ENCODE measurements around the gene DYNC1H1.

DYNC1H1 gene

DNA sequence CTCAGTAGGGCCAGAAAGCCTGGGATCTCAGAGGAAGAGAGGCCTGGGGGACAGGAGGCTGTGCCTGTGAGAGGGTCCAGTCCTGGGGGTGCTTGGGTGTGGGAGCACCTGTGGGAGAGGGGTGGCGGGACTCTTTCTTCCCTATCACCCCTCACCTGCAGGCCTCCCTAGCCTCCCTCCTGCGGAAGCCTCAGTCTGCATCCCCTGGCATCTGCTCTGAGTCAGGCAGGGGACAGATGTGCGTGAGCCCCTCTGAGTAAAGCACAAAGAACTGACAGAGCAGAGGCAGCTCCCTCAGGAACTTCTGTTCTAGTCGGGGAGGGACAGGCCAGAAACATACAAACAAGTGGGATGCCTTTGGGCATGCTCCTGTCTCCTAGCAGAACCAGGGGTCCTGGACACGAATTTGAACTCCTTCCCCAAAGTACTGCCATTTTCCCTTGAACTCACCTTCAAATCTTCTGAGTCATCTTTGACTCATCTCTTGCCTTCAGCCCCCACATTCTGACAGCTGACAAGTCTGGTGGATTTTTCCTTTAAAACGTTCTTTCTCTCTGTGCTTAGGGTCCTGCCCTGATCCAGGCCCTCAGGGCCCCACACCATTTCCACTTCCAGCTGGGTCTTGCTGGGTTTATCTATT is 131.0 kb downstream of the DYNC1H1 start:
- DNase-seq: no peak

DNA sequence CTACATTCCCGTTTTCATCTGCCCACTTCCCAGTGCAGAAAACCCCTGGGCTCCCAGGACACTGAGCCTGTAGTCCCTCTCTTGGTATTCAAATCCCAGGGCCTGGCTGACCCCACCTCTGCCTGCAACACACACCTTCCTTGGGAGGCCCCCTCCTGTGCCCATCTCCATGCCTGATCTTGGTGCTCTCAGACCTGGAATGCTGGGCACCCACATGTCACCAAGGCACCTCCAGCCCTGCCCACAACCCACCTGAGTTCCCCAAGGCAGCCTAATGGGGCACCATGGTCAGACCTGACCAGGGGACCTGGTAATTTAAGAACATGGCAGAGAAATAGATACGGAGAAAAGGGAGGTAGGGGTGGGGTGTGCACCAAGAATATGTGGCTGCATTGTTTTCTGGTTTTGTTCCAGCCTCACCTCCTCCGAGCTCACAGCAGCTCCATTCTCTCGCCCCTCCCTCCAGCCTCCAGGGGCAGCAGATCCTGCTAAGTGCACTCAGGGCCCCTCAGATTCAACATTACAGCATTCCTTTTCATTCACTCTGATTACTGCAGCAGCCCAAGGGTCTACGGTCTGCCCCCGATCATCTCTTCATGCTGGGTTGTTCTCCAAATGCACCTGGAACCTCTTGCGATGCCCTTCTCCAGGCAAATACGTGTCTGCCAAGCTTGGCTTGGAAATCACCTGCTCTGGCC is 131.6 kb downstream of the DYNC1H1 start:
- DNase-seq: no peak

DNA sequence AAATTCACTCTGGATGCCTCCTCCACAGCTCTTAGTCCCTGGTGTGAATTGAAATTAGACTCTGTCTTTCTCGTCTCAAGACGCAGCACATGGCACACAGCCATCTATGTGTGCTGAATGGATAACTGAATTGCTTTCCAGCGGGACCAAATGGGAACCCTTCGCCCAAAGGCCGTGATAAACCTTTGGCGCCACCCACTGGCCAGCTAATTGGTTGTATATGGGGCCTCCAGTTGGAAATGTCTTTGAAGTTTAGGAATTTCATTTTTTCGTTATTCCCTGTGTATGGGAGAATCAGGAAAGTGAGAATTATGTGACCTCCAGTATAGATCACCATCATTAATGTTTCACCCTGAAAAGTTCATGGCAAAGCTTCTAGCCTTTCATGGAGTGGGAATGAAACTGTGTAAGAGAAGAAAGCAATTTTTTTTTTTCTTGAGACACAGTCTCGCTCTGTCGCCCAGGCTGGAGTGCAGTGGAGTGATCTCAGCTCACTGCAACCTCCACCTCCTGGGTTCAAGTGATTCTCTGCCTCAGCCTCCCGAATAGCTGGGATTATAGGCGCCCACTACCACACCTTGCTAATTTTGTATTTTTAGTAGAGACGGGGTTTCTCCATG is 132.3 kb downstream of the DYNC1H1 start:
- peak; percentile 75 for DNase-seq

DNA sequence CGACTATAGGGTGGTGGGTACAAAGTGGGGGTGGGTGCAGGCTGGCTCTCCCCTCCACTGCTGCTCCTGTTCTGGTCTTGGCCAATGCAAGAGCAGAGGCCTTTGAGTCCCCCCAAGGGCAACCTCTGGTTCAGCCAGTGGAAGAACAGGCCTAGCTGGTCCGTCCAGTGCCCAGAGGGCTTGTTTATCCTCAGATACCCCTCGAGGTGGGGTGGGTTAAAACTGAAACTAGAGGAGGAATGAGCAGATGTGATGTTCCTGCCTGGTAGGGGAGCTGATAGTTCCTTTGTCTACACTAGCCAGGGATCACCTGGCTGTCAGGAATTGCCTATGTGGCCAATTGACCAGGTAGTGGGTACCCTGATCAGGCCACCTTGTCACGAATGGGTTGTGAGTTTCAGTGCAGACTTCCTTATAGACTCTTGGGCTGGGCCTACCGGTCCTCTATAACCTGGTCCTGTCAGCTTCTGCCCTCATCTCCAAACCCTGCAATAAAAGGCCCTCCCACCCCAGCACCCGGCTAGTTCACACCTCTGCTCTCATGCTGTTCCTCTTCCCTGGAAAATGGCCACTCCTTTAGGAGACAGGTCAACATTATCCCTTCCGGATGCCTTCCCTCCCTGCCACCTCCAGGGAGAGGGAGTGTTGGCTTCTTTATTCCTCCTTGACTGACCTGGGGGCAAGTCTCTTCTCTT is 133.2 kb downstream of the DYNC1H1 start:
- no peak for DNase-seq

DNA sequence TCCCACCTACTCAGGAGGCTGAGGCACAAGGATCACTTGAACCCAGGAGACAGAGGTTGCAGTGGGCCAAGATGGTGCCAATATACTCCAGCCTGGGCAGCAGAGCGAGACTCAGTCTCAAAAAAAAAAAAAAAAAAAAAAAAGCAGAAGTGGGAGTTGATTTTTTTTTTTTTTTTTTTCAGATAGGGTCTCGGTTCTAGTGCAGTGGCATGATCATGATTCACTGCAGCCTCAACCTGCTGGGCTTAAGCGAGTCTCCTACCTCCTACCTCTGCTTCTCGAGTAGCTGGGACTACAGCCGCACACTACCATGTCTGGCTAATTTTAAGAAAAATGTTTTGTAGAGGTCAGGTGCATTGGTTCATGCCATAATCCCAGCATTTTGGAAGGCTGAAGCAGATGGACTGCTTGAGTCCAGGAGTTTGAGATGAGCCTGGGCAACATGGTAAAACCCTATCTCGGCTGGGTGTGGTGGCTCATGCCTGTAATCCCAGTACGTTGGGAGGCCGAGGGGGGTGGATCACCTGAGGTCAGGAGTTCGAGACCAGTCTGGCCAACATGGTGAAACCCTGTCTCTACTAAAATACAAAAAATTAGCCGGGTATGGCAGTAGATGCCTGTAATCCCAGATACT is 138.8 kb downstream of the DYNC1H1 start:
- no peak for DNase-seq

DNA sequence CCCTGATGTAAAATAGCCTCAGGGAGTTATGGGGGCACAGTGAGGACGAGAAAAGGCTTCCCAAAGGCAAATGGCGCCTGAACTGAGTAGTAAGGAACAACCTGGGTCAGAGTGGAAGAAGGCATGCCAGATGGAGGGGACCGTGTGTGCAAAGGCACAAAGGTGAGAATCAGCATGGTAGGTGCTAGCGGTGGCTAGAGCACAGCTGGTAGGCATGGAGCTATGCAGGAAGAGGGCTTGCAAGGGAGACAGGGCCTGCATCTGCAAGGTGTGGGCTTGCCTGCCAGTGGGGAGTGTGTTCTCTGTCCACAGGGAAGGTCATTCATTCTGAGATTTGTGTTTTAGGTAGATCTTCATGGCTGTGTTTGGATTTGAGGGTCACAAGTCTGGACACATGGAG is 141.0 kb downstream of the DYNC1H1 start:
- no peak for DNase-seq
